K562 (cell line): ENCODE results near the gene IL17REL. TPM values are rescaled to one million over a fixed set of nuclear protein-coding genes. Genes with fewer than 3 reads are reported as not detected.
A peak's percentile ranks its signal among the peaks of the same experiment; 100 is the strongest.

ENCODE experiments used
- ATAC-seq: fragments of 200-7000 bp; cut with Tn5 transposase; 3 replicates; pipeline ENCODE4 v1.9.1; 2020; ENCODE audit warnings: moderate library complexity
- BruUV-seq: library from RNA; stranded (reverse); fragments of 400-500 nt; replicated peaks from 2 replicates; lab custom pipeline; 2021; lab: Mats Ljungman, UMichigan
- CTCF ChIA-PET: fragments of 300-600 bp; formaldehyde crosslinking; extraction: SDS; loops from one replicate; lab custom pipeline; 2021; ENCODE audit warnings: low intra/inter-chr PET ratio; lab: Yijun Ruan, JAX
- POLR2A ChIA-PET: fragments of 300-600, 350-650 bp; sonication (Branson Sonifier 250); formaldehyde crosslinking; extraction: SDS; loops from one replicate; lab custom pipeline; 2021; ENCODE audit warnings: antibody characterized with exemption, inconsistent platforms; lab: Yijun Ruan, JAX
- DNase-seq, 4 experiments: peaks; one replicate each; pipeline versions ENCODE4 v3.0.0 to v3.0.0-alpha.2; 2011 to 2018; ENCODE audit warnings: low spot score in 3 of 4, mixed read lengths in 3 of 4; ENCODE audit errors: extremely low read depth in 1 of 4
- FAIRE-seq: peaks from 2 replicates; lab custom pipeline; 2011; peaks lifted over from hg19 to GRCh38; lab: Jason Lieb, UNC
- H2AFZ ChIP-seq: 2 replicates; pipeline ENCODE4 v1.6.0; 2011; ENCODE audit warnings: low read depth, low read length, control low read depth, inconsistent platforms
- H3K27ac ChIP-seq: fragments of 200-600 bp; 3 replicates; pipeline ENCODE4 v1.8.0; 2011; ENCODE audit warnings: low read depth, mild to moderate bottlenecking, control low read depth, inconsistent platforms, low read length, moderate library complexity, mixed read lengths; ENCODE audit errors: extremely low read depth
- H3K27me3 ChIP-seq, 2 experiments: fragments of 300-600 bp in 1 of 2; 2 replicates in 1 of 2; 3 replicates in 1 of 2; pipeline versions ENCODE4 v1.6.0 to v1.8.0; 2011; ENCODE audit warnings: inconsistent platforms in 2 of 2, low read length in 2 of 2, mild to moderate bottlenecking in 1 of 2, mixed read lengths in 1 of 2, moderate library complexity in 1 of 2; ENCODE audit not compliant: control insufficient read depth in 2 of 2, insufficient read depth in 2 of 2
- H3K36me3 ChIP-seq: fragments of 300-600 bp; 3 replicates; pipeline ENCODE4 v1.8.0; 2011; ENCODE audit warnings: mild to moderate bottlenecking, low read length, inconsistent platforms; ENCODE audit not compliant: control insufficient read depth, insufficient read depth
- H3K4me1 ChIP-seq, 2 experiments: fragments of 200-600 bp in 1 of 2; replicated peaks in 1 of 2; 2 replicates in 1 of 2; 3 replicates in 1 of 2; pipeline versions ENCODE4 v1.5.1 to v1.8.0; 2011; ENCODE audit warnings: inconsistent platforms in 2 of 2, low read length in 2 of 2, mild to moderate bottlenecking in 1 of 2, mixed read lengths in 1 of 2, moderate library complexity in 1 of 2; ENCODE audit not compliant: control insufficient read depth in 2 of 2, insufficient read depth in 2 of 2
- H3K4me2 ChIP-seq: 2 replicates; pipeline ENCODE4 v1.6.1; 2011; ENCODE audit warnings: low read length, control low read depth, inconsistent platforms, mixed read lengths; ENCODE audit not compliant: insufficient read depth
- H3K4me3 ChIP-seq: fragments of 200-600 bp; sonication (generic), shearing (Covaris generic); 2 replicates; pipeline ENCODE4 v1.5.1; 2016; ENCODE audit warnings: control low read depth, inconsistent platforms
- H3K79me2 ChIP-seq: fragments of 200-600 bp; 3 replicates; pipeline ENCODE4 v1.8.0; 2011; ENCODE audit warnings: low read length, inconsistent platforms; ENCODE audit not compliant: control insufficient read depth, insufficient read depth
- H3K9ac ChIP-seq, 2 experiments: 2 replicates each; pipeline versions ENCODE4 v1.6.0 to v1.6.1; 2011; ENCODE audit warnings: low read depth in 2 of 2, low read length in 2 of 2, control low read depth in 1 of 2, inconsistent platforms in 1 of 2, mild to moderate bottlenecking in 1 of 2, mixed read lengths in 1 of 2; ENCODE audit not compliant: insufficient read depth in 1 of 2
- H3K9me1 ChIP-seq: one replicate; pipeline ENCODE4 v1.6.0; 2011; ENCODE audit warnings: inconsistent platforms, mild to moderate bottlenecking, low read length, moderate library complexity; ENCODE audit not compliant: control insufficient read depth, insufficient read depth
- H3K9me3 ChIP-seq: replicated peaks from 2 replicates; pipeline ENCODE4 v1.5.1; 2011; ENCODE audit warnings: low read depth, low read length, inconsistent platforms; ENCODE audit not compliant: control insufficient read depth, insufficient read depth
- H4K20me1 ChIP-seq: replicated peaks from 2 replicates; pipeline ENCODE4 v1.6.1; 2011; ENCODE audit warnings: low read length, inconsistent platforms, mixed read lengths; ENCODE audit not compliant: control insufficient read depth, insufficient read depth
- C11orf30 ChIP-seq: fragments of 450-650 bp; IDR thresholded peaks from 2 replicates; pipeline ENCODE4 v1.6.1; 2016; ENCODE audit warnings: low read depth, mild to moderate bottlenecking
- EP300 ChIP-seq: IDR thresholded peaks from 2 replicates; pipeline ENCODE4 v1.6.1; 2012; ENCODE audit warnings: low read length, improper control_type of control experiment
- GTF2A2 ChIP-seq: IDR thresholded peaks from 2 replicates; pipeline ENCODE4 v1.6.1; 2016; ENCODE audit warnings: mild to moderate bottlenecking, missing genetic modification characterization, missing compliant biosample characterization
- KDM2B ChIP-seq: fragments of 250-450 bp; sonication (Bioruptor Pico); IDR thresholded peaks from 2 replicates; pipeline ENCODE4 v1.8.0; 2021; ENCODE audit warnings: mild to moderate bottlenecking, moderate library complexity
- RBM17 ChIP-seq: fragments of 200-400 bp; formaldehyde crosslinking; IDR thresholded peaks from 2 replicates; pipeline ENCODE4 v1.6.1; 2017; ENCODE audit warnings: low read depth, mild to moderate bottlenecking, low read length, borderline replicate concordance
- TGIF2 ChIP-seq: sonication (generic); formaldehyde crosslinking; IDR thresholded peaks from 2 replicates; pipeline ENCODE4 v1.8.1; 2022; ENCODE audit warnings: mild to moderate bottlenecking, missing genetic modification reagents, moderate library complexity
- ZNF766 ChIP-seq: fragments of 200-800 bp; sonication (Bioruptor generic); conservative IDR thresholded peaks from 2 replicates; pipeline ENCODE4 v1.6.1; 2016; ENCODE audit warnings: missing genetic modification characterization, missing compliant biosample characterization
- WGBS: fragments of 100-300 bp; shearing (Covaris generic); methylation state at CpG from one replicate; pipeline ENCODE4 v1.1.6; 2016; ENCODE audit warnings: low coverage, mixed read lengths; ENCODE audit not compliant: insufficient coverage; ENCODE audit errors: missing lambda C conversion rate; 5-methylcytosine and 5-hydroxymethylcytosine counted together
- in situ Hi-C: fragments of 300-500 bp; cut with MboI; formaldehyde crosslinking; loops from 4 replicates; pipeline ENCODE4 v1.15.0; 2018; ENCODE audit warnings: inconsistent platforms, mixed read lengths
- intact Hi-C: fragments of 100-400 bp; cut with micrococcal nuclease; formaldehyde crosslinking; loops from 2 replicates; pipeline ENCODE4 v1.14.2; 2022
- polyA plus RNA-seq, 8 experiments: library from polyadenylated mRNA; depleted of rRNA in 4 of 8; stranded (reverse) in 5 of 8; unstranded in 3 of 8; fragments of >200 nt; fragmentation: Nextera tagmentation in 2 of 8; fragmentation: Illumina TruSeq in 1 of 8; extraction: Ambion mirVana in 2 of 8; extraction: Trizol in 1 of 8; gene quantifications; 2 replicates each; pipeline versions ENCODE4 v1.2.1 to v1.2.3, GENCODE V29; 2011 to 2014; ENCODE audit warnings: inconsistent platforms in 1 of 8, missing spikeins in 1 of 8
- total RNA-seq, 7 experiments: library from RNA; depleted of rRNA in 6 of 7; stranded (reverse); fragments of >200 nt in 6 of 7; fragmentation: Illumina TruSeq in 2 of 7; extraction: Trizol in 2 of 7; gene quantifications; 2 replicates each; pipeline versions ENCODE4 v1.2.1 to v1.2.3, GENCODE V29; 2011 to 2021; ENCODE audit warnings: low replicate concordance in 1 of 7
- TF ChIP-seq, protein P1 (sequence below): fragments of 450-650 bp; IDR thresholded peaks from 2 replicates; pipeline ENCODE4 v1.6.1; 2016; ENCODE audit warnings: low read depth
- TF ChIP-seq, protein P2 (sequence below), 2 experiments: fragments of 450-650 bp; IDR thresholded peaks; 2 replicates each; pipeline ENCODE4 v1.6.1; 2018; ENCODE audit warnings: mild to moderate bottlenecking in 2 of 2, low read depth in 1 of 2; ENCODE audit not compliant: partially characterized antibody in 2 of 2
- TF ChIP-seq, protein P3 (sequence below): fragments of 450-650 bp; IDR thresholded peaks from 2 replicates; pipeline ENCODE4 v1.6.1; 2017; ENCODE audit warnings: mild to moderate bottlenecking, moderate library complexity

The IL17REL gene
- total and polyA plus RNA-seq, 9 of the 15 experiments (the other 6 are each of a cell fraction or from before 2014, with no cell fraction given), result 0.05 to 0.42 (median 0.11) TPM; not detected in 4

DNA sequence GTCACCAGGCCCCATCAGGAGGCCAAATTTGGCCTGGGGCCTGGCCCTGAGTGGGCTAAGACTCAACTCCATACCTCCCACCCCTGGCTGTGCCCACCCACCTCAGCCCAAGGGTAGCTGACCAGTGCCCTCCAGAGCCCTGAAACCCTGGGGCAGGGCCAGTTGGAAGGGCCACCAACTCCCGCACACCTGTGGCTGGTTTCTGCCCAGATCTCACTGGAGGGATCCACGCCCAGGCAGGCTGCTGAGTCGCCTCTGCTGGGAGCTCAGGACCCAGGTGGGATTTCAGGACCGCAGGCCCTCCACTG is 60.9 kb downstream of the IL17REL start:
- Histone ChIP-seq H3K9me3 (no peaks in the 10 kb centered on the region), H3K4me1 (peaks cover 0 to 95% of the 10 kb centered on the region in 2 experiments; a peak in 3 of 5 replicates), H3K27me3 (no peaks in the 10 kb centered on the region), H3K27ac (no peak overlapping the region), H4K20me1 (no peaks in the 10 kb centered on the region), H3K9ac (peak overlapping the region in 1 of 2 experiments; percentile 64; a peak in 1 of 4 replicates), H3K9me1 (no peaks in the 10 kb centered on the region), H3K79me2 (no peaks in the 10 kb centered on the region), H2AFZ (no peak overlapping the region), H3K4me2 (no peak overlapping the region), H3K4me3 (no peak overlapping the region), H3K36me3 (no peaks in the 10 kb centered on the region)
- BruUV-seq, result no TSS peak
- DNase-seq (no peak), ATAC-seq (no peak), FAIRE-seq (no peak)
- ChIA-PET CTCF (no interaction called here), POLR2A (interaction anchor here (1.2 to 1.8 kb wide), 2 partner anchors 9 to 16 kb away, joined by 4 to 10 read pairs; partner anchors contain the start of gene PIM3)
- WGBS, result no CpG with 5 or more reads among the region's 4 CpGs
- in situ Hi-C loops, result no loop called here
- intact Hi-C loops, result no loop called here
- TF ChIP-seq RBM17, result no peak
- no peak for TF ChIP-seq GTF2A2 (tag)
- no peak for TF ChIP-seq TGIF2 (CRISPR knock-in tag)
- no peak for TF ChIP-seq KDM2B (CRISPR knock-in tag)
- TF ChIP-seq, protein P1, sequence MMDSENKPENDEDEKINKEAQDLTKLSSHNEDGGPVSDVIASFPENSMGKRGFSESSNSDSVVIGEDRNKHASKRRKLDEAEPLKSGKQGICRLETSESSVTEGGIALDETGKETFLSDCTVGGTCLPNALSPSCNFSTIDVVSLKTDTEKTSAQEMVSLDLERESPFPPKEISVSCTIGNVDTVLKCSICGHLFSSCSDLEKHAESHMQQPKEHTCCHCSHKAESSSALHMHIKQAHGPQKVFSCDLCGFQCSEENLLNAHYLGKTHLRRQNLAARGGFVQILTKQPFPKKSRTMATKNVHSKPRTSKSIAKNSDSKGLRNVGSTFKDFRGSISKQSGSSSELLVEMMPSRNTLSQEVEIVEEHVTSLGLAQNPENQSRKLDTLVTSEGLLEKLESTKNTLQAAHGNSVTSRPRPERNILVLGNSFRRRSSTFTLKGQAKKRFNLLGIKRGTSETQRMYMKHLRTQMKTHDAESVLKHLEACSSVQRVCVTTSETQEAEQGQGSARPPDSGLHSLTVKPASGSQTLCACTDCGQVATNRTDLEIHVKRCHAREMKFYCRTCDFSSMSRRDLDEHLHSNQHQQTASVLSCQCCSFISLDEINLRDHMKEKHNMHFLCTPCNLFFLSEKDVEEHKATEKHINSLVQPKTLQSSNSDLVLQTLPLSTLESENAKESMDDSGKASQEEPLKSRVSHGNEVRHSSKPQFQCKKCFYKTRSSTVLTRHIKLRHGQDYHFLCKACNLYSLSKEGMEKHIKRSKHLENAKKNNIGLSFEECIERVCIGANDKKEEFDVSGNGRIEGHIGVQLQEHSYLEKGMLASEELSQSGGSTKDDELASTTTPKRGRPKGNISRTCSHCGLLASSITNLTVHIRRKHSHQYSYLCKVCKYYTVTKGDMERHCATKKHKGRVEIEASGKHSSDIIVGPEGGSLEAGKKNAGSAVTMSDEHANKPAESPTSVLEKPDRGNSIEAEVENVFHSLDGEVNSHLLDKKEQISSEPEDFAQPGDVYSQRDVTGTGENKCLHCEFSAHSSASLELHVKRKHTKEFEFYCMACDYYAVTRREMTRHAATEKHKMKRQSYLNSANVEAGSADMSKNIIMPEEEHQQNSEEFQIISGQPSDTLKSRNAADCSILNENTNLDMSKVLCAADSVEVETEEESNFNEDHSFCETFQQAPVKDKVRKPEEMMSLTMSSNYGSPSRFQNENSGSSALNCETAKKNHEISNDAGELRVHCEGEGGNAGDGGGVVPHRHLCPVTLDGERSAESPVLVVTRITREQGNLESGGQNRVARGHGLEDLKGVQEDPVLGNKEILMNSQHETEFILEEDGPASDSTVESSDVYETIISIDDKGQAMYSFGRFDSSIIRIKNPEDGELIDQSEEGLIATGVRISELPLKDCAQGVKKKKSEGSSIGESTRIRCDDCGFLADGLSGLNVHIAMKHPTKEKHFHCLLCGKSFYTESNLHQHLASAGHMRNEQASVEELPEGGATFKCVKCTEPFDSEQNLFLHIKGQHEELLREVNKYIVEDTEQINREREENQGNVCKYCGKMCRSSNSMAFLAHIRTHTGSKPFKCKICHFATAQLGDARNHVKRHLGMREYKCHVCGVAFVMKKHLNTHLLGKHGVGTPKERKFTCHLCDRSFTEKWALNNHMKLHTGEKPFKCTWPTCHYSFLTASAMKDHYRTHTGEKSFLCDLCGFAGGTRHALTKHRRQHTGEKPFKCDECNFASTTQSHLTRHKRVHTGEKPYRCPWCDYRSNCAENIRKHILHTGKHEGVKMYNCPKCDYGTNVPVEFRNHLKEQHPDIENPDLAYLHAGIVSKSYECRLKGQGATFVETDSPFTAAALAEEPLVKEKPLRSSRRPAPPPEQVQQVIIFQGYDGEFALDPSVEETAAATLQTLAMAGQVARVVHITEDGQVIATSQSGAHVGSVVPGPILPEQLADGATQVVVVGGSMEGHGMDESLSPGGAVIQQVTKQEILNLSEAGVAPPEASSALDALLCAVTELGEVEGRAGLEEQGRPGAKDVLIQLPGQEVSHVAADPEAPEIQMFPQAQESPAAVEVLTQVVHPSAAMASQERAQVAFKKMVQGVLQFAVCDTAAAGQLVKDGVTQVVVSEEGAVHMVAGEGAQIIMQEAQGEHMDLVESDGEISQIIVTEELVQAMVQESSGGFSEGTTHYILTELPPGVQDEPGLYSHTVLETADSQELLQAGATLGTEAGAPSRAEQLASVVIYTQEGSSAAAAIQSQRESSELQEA, result no peak
- TF ChIP-seq, protein P2, sequence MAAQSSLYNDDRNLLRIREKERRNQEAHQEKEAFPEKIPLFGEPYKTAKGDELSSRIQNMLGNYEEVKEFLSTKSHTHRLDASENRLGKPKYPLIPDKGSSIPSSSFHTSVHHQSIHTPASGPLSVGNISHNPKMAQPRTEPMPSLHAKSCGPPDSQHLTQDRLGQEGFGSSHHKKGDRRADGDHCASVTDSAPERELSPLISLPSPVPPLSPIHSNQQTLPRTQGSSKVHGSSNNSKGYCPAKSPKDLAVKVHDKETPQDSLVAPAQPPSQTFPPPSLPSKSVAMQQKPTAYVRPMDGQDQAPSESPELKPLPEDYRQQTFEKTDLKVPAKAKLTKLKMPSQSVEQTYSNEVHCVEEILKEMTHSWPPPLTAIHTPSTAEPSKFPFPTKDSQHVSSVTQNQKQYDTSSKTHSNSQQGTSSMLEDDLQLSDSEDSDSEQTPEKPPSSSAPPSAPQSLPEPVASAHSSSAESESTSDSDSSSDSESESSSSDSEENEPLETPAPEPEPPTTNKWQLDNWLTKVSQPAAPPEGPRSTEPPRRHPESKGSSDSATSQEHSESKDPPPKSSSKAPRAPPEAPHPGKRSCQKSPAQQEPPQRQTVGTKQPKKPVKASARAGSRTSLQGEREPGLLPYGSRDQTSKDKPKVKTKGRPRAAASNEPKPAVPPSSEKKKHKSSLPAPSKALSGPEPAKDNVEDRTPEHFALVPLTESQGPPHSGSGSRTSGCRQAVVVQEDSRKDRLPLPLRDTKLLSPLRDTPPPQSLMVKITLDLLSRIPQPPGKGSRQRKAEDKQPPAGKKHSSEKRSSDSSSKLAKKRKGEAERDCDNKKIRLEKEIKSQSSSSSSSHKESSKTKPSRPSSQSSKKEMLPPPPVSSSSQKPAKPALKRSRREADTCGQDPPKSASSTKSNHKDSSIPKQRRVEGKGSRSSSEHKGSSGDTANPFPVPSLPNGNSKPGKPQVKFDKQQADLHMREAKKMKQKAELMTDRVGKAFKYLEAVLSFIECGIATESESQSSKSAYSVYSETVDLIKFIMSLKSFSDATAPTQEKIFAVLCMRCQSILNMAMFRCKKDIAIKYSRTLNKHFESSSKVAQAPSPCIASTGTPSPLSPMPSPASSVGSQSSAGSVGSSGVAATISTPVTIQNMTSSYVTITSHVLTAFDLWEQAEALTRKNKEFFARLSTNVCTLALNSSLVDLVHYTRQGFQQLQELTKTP (IDR thresholded peaks at IDR 0.05; ENCODE audit: low read depth in 1 of 2, partially characterized antibody in 2 of 2), result no peak
- TF ChIP-seq EP300, result no peak
- TF ChIP-seq, protein P3, sequence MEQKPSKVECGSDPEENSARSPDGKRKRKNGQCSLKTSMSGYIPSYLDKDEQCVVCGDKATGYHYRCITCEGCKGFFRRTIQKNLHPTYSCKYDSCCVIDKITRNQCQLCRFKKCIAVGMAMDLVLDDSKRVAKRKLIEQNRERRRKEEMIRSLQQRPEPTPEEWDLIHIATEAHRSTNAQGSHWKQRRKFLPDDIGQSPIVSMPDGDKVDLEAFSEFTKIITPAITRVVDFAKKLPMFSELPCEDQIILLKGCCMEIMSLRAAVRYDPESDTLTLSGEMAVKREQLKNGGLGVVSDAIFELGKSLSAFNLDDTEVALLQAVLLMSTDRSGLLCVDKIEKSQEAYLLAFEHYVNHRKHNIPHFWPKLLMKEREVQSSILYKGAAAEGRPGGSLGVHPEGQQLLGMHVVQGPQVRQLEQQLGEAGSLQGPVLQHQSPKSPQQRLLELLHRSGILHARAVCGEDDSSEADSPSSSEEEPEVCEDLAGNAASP, result no peak
- TF ChIP-seq C11orf30, result no peak
- no peak for TF ChIP-seq ZNF766 (CRISPR knock-in tag)
